ENCODE data around the gene MAST1. TPM values are rescaled to one million over a fixed set of nuclear protein-coding genes. Genes with fewer than 3 reads are reported as not detected.
"Not testable (repeated sequence)": the region's sequence is repeated elsewhere in the genome, so short reads cannot be mapped to it uniquely, and the experiment has no call there.

MAST1 gene
- total RNA-seq, 4 donors from 2014 or later = 0.64 to 2.4 (median 0.82) TPM; not detected in 1

DNA sequence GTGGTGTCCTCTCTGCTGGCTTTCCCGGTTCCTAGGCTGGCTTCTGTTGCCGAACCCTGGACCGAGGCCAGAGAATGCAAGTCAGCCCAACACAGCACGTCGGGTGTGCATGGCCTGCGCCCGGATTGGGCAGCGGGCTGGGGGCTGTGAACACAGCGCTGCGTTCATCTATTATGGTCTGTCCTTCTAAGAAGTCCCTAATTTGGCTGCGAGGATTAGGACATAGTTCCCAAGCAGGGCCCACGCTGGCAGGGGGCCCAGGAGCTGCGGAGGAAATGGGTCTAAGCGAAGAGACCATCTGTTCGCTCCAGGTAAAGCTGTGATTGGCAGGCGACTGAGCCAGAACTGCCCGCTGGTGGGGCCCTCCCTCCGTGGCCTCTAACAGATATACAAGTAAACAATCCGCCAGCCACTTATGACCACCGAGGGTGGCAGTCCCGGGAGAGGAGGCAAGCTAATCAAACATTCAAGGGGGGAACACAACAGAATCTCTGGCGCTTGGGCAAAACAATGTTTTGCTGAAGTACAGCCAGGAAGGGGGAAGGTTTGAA is 74.8 kb downstream of the MAST1 start:
- H3K9me3 ChIP-seq = no peaks in the 10 kb centered on the region
- H3K36me3 ChIP-seq = no peaks in the 10 kb centered on the region
- no peaks in the 10 kb centered on the region for H3K27me3 ChIP-seq
- in situ Hi-C loops (cut with MboI; ENCODE audit: low pct_ligation_motif_present in 1 of 4, low pct_unique_long_range_greater_than_20kb in 1 of 4, low sequenced_read_pairs in 3 of 4) (no loop called here), intact Hi-C loops (cut with DNase I; ENCODE audit: low total_unique reads) (no loop called here)
- 30 to 36% methylated on average over 2 to 22 of the region's 22 CpGs for WGBS, 2 donors (ENCODE audit: low coverage in 1 of 2)
- H3K27ac ChIP-seq = peak overlapping the region; percentile 74 to 86 (median 76)
- DNase-seq = peak; percentile 66
- peak overlapping the region in 1 of 4 donors; percentile 9 for H3K4me3 ChIP-seq
- peaks cover 12 to 25% (median 15%) of the 10 kb centered on the region in 4 donors for H3K4me1 ChIP-seq
- TF ChIP-seq POLR2AphosphoS5 (IDR thresholded peaks at IDR 0.05) (peak; percentile 12 to 56 (median 42)), EP300 (IDR thresholded peaks at IDR 0.05; ENCODE audit: low read depth) (no peak), POLR2A (IDR thresholded peaks at IDR 0.05) (no peak)
- TF ChIP-seq, protein P1, sequence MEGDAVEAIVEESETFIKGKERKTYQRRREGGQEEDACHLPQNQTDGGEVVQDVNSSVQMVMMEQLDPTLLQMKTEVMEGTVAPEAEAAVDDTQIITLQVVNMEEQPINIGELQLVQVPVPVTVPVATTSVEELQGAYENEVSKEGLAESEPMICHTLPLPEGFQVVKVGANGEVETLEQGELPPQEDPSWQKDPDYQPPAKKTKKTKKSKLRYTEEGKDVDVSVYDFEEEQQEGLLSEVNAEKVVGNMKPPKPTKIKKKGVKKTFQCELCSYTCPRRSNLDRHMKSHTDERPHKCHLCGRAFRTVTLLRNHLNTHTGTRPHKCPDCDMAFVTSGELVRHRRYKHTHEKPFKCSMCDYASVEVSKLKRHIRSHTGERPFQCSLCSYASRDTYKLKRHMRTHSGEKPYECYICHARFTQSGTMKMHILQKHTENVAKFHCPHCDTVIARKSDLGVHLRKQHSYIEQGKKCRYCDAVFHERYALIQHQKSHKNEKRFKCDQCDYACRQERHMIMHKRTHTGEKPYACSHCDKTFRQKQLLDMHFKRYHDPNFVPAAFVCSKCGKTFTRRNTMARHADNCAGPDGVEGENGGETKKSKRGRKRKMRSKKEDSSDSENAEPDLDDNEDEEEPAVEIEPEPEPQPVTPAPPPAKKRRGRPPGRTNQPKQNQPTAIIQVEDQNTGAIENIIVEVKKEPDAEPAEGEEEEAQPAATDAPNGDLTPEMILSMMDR (IDR thresholded peaks at IDR 0.05) = no peak

- H3K9me3 ChIP-seq = no peaks in the 10 kb centered on the region
- no peaks in the 10 kb centered on the region for H3K27me3 ChIP-seq
- intact Hi-C loops (cut with DNase I; ENCODE audit: low total_unique reads) = no loop called here
- in situ Hi-C loops (cut with MboI; ENCODE audit: low pct_ligation_motif_present in 1 of 4, low pct_unique_long_range_greater_than_20kb in 1 of 4, low sequenced_read_pairs in 3 of 4) = no loop called here
- DNase-seq = peak; percentile 45
- H3K4me1 ChIP-seq = peaks cover 16 to 28% (median 17%) of the 10 kb centered on the region in 4 donors
- H3K4me3 ChIP-seq = no peak overlapping the region
- TF ChIP-seq EP300 (IDR thresholded peaks at IDR 0.05; ENCODE audit: low read depth) (no peak), POLR2AphosphoS5 (IDR thresholded peaks at IDR 0.05) (no peak), POLR2A (IDR thresholded peaks at IDR 0.05) (no peak)
- TF ChIP-seq, protein P1 (IDR thresholded peaks at IDR 0.05) = no peak
- H3K27ac ChIP-seq = peak overlapping the region; percentile 74 to 86 (median 76)
- 48 to 58% methylated on average over 3 to 12 of the region's 12 CpGs for WGBS, 2 donors (ENCODE audit: low coverage in 1 of 2)
- no peaks in the 10 kb centered on the region for H3K36me3 ChIP-seq
Measured at GRCh38 chr19:12913851-12914690, 75.8 kb downstream of the MAST1 start.

DNA sequence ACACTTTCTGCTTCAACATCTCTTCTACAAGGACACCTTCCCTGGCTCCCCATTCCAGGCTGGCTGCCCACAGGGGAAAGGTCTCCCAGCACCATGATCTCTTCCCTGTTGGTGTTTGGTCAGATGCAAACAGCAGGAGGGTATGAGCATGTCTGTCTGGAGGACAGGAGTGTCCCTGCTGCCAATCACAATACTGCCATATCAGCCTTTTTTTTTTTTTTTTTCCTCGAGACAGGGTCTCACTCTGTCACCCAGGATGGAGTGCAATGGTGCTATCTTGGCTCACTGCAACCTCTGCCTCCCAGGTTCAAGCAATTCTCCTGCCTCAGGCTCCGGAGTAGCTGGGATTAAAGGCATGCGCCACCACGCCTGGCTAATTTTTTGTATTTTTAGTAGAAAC is 77.5 kb downstream of the MAST1 start:
- DNase-seq; H3K36me3 ChIP-seq; intact Hi-C loops (cut with DNase I; ENCODE audit: low total_unique reads); in situ Hi-C loops (cut with MboI; ENCODE audit: low pct_ligation_motif_present in 1 of 4, low pct_unique_long_range_greater_than_20kb in 1 of 4, low sequenced_read_pairs in 3 of 4); H3K4me3 ChIP-seq; H3K27ac ChIP-seq; H3K27me3 ChIP-seq; H3K9me3 ChIP-seq: not testable (repeated sequence)
- WGBS, 2 donors (ENCODE audit: low coverage in 1 of 2) = 84% methylated on average over 4 of the region's 4 CpGs; no CpG with 5 or more reads in 1 of the 2 donors
- peaks cover 16 to 32% (median 19%) of the 10 kb centered on the region in 4 donors for H3K4me1 ChIP-seq

DNA sequence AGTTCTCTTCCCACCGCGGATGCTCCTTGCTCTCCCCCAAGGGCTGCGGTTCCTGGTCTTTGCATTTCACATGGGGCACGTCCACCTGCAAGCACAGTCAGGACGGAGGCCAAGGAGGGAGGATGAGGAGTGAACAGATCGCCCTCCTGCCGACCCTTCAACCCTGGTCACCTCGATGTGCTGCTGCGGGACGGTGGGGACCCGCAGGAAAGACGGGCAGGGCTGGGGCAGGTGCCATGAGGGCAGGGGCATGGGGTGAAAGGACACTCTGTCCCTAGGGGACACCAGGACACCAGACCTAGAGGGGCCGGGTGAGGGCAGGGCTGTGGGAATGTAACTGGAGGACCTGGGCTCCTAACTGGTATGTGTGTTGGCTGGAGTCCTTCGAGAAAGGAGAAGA is 79.9 kb downstream of the MAST1 start:
- TF ChIP-seq POLR2AphosphoS5 (IDR thresholded peaks at IDR 0.05) (no peak), POLR2A (IDR thresholded peaks at IDR 0.05) (no peak), EP300 (IDR thresholded peaks at IDR 0.05; ENCODE audit: low read depth) (no peak)
- TF ChIP-seq, protein P1 (IDR thresholded peaks at IDR 0.05) = no peak
- Histone ChIP-seq H3K4me1 (peaks cover 10 to 19% (median 13%) of the 10 kb centered on the region in 4 donors), H3K27me3 (no peaks in the 10 kb centered on the region), H3K4me3 (no peak overlapping the region), H3K27ac (no peak overlapping the region), H3K9me3 (no peaks in the 10 kb centered on the region), H3K36me3 (peaks cover 0 to 11% (median 6%) of the 10 kb centered on the region in 4 donors)
- DNase-seq = no peak
- 94% methylated on average over 14 of the region's 14 CpGs; no CpG with 5 or more reads in 1 of the 2 donors for WGBS, 2 donors (ENCODE audit: low coverage in 1 of 2)
- intact Hi-C loops (cut with DNase I; ENCODE audit: low total_unique reads) = no loop called here
- in situ Hi-C loops (cut with MboI; ENCODE audit: low pct_ligation_motif_present in 1 of 4, low pct_unique_long_range_greater_than_20kb in 1 of 4, low sequenced_read_pairs in 3 of 4) = no loop called here
